Cardiac muscle cell (in vitro differentiated cells and primary cell): ENCODE measurements around the gene NDUFAF8. TPM values are rescaled to one million over a fixed set of nuclear protein-coding genes. Genes with fewer than 3 reads are reported as not detected.

Experiments used
- DNase-seq, 2 donors: peaks; one replicate each; pipeline versions ENCODE4 v3.0.0 to v3.0.0-alpha.2; 2010 to 2017; ENCODE audit warnings: low read depth in 1 of 2, low spot score in 1 of 2
- H3K27ac ChIP-seq: fragments of 200-600 bp; sonication (generic); 2 replicates; pipeline ENCODE4 v1.5.1; 2016
- H3K27me3 ChIP-seq: fragments of 200-600 bp; sonication (generic); 2 replicates; pipeline ENCODE4 v1.6.0; 2016; ENCODE audit warnings: control low read depth
- H3K36me3 ChIP-seq: fragments of 200-600 bp; sonication (generic); 2 replicates; pipeline ENCODE4 v1.5.1; 2016; ENCODE audit warnings: control low read depth
- H3K4me1 ChIP-seq: fragments of 200-600 bp; sonication (generic); 2 replicates; pipeline ENCODE4 v1.8.1; 2017; ENCODE audit warnings: low read depth, mild to moderate bottlenecking, mixed run types
- H3K4me3 ChIP-seq: fragments of 200-600 bp; sonication (generic); 2 replicates; pipeline ENCODE4 v1.5.1; 2016; ENCODE audit warnings: mild to moderate bottlenecking
- H3K9me3 ChIP-seq: fragments of 200-600 bp; sonication (generic); 2 replicates; pipeline ENCODE4 v1.5.1; 2017; ENCODE audit warnings: low read depth, mild to moderate bottlenecking, control low read depth
- polyA plus RNA-seq: library from polyadenylated mRNA; unstranded; fragments of >200 nt; fragmentation: Nextera tagmentation; extraction: Ambion mirVana; gene quantifications from 2 replicates; pipeline ENCODE4 v1.2.1, GENCODE V29; 2016
- total RNA-seq: library from RNA; depleted of rRNA; stranded (reverse); fragments of >200 nt; gene quantifications from 2 replicates; pipeline ENCODE4 v1.2.3, GENCODE V29; 2016
- TF ChIP-seq, protein P1 (sequence below): IDR thresholded peaks from 2 replicates; pipeline ENCODE4 v1.5.1; 2012; ENCODE audit warnings: low read depth, mild to moderate bottlenecking, low read length

The NDUFAF8 gene
- total and polyA plus RNA-seq, 2 experiments from 2014 or later, result 52.3 to 142 TPM

DNA sequence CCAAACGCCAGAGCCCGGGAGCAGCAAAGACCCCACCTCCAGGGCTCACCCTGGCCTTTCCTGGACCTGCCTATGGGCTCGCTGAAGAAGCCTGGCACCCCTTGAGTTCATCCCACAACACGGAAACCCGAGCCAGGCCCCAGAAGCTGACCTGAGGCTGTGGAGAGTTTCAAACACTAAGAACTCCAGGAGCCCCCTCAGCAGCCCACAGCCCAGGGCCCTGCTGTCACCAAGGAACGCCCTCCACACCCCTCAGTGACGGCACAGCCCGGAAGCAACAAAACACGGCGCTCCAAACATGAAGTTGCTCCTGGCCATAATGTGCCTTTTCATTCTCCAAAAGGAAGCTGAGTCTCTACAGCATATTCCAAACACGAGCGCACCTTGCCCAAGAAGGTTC lies 46.8 kb downstream of the NDUFAF8 start:
- Histone ChIP-seq H3K9me3 (no peaks in the 10 kb centered on the region), H3K4me1 (peaks cover 9% of the 10 kb centered on the region)

GRCh38 chr17:81286491-81287145 lies 47.5 kb downstream of the NDUFAF8 start:
- TF ChIP-seq, protein P1, sequence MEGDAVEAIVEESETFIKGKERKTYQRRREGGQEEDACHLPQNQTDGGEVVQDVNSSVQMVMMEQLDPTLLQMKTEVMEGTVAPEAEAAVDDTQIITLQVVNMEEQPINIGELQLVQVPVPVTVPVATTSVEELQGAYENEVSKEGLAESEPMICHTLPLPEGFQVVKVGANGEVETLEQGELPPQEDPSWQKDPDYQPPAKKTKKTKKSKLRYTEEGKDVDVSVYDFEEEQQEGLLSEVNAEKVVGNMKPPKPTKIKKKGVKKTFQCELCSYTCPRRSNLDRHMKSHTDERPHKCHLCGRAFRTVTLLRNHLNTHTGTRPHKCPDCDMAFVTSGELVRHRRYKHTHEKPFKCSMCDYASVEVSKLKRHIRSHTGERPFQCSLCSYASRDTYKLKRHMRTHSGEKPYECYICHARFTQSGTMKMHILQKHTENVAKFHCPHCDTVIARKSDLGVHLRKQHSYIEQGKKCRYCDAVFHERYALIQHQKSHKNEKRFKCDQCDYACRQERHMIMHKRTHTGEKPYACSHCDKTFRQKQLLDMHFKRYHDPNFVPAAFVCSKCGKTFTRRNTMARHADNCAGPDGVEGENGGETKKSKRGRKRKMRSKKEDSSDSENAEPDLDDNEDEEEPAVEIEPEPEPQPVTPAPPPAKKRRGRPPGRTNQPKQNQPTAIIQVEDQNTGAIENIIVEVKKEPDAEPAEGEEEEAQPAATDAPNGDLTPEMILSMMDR, result no peak
- Histone ChIP-seq H3K27ac (no peak overlapping the region), H3K4me3 (no peak overlapping the region), H3K4me1 (peaks cover 10% of the 10 kb centered on the region), H3K27me3 (no peaks in the 10 kb centered on the region), H3K9me3 (no peaks in the 10 kb centered on the region), H3K36me3 (peaks cover 10% of the 10 kb centered on the region)
- no peak for DNase-seq

More for the DNA sequence above, 46.8 kb downstream of the NDUFAF8 start:
- Histone ChIP-seq H3K36me3 (peaks cover 10% of the 10 kb centered on the region), H3K4me3 (no peak overlapping the region), H3K27me3 (no peaks in the 10 kb centered on the region), H3K27ac (peak overlapping the region; percentile 48)
- TF ChIP-seq, protein P1, result no peak
- no peak for DNase-seq

DNA sequence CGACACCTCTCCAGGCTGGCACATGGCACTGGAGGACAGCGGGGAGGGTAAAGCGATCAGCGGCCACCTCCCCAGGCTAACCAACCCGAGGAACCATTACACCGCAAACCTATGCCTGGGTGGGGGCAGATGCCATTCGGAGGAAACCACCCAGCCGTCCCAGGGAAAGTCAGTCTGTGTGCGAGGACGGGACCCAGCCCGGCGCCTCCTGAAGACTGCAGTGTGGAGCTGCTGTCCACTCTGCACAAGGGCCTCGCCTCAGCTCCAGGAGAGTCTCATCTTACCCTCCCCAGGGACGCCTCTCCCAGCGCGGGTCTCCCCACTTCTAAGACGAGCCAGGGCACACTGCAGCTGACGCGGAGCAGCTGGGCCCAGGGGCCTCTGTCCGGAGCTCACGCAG lies 48.0 kb downstream of the NDUFAF8 start:
- no peaks in the 10 kb centered on the region for H3K9me3 ChIP-seq
- H3K27me3 ChIP-seq, result no peaks in the 10 kb centered on the region
- peaks cover 15% of the 10 kb centered on the region for H3K4me1 ChIP-seq
- TF ChIP-seq, protein P1, result no peak
- no peak overlapping the region for H3K27ac ChIP-seq
- no peak for DNase-seq
- no peak overlapping the region for H3K4me3 ChIP-seq
- peaks cover 7% of the 10 kb centered on the region for H3K36me3 ChIP-seq

DNA sequence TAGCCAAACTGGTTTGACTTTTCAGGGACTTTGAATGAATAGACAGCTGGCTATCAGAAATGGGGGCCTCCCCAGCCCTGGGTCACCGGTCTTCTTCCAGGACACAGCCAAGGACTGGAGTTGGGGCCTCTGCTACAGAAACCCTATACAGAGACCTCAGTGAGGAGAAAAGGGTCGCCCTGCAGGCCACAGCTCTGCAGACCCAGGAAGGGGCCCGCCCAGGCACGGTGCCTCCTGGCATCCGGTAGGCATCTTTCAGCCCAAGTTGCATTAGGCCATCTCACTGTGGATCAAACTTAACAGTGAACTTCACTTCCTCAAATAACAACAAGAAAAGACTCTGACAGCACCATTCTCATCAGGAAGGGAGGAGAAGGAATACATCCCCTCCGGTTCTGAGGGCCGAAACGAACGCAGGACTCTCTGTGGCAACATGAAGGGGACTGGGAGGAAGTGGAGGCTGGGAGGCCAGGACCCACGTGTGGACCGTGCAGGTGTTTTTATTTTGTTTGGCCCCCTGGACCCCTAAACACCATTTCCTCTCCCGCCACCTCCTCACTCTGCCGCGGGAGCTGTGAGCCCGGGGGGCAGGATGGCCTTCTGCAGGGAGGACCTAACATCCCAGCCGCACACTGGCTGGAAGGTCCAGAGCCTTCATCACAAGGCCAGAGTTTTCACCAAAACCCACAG lies 48.8 kb downstream of the NDUFAF8 start:
- H3K27ac ChIP-seq, result no peak overlapping the region
- no peaks in the 10 kb centered on the region for H3K9me3 ChIP-seq
- H3K36me3 ChIP-seq, result peaks cover 5% of the 10 kb centered on the region
- TF ChIP-seq, protein P1, result no peak
- H3K4me3 ChIP-seq, result no peak overlapping the region
- H3K4me1 ChIP-seq, result peaks cover 15% of the 10 kb centered on the region
- no peaks in the 10 kb centered on the region for H3K27me3 ChIP-seq
- DNase-seq, result no peak

GRCh38 chr17:81288715-81289114 lies 49.6 kb downstream of the NDUFAF8 start:
- TF ChIP-seq, protein P1, result no peak
- no peaks in the 10 kb centered on the region for H3K9me3 ChIP-seq
- no peak overlapping the region for H3K27ac ChIP-seq
- no peak for DNase-seq
- H3K27me3 ChIP-seq, result no peaks in the 10 kb centered on the region
- H3K4me1 ChIP-seq, result peaks cover 15% of the 10 kb centered on the region
- no peak overlapping the region for H3K4me3 ChIP-seq
- H3K36me3 ChIP-seq, result peaks cover 2% of the 10 kb centered on the region
